GM23338 (cell line): ENCODE results near the gene TSFM.

Experiments used
- CREB1 ChIP-seq: fragments of 250-450 bp; sonication (Bioruptor Pico); IDR thresholded peaks from 2 replicates; pipeline ENCODE4 v1.5.0; 2020; ENCODE audit warnings: low read depth, mild to moderate bottlenecking, moderate library complexity
- CTCF ChIP-seq, 2 experiments: fragments of 200-600 bp in 1 of 2; sonication (generic) in 1 of 2; conservative IDR thresholded peaks; 2 replicates each; pipeline versions ENCODE4 v1.5.1 to v1.6.1; 2016 to 2017; ENCODE audit warnings: antibody characterized with exemption in 2 of 2, low read depth in 2 of 2, mild to moderate bottlenecking in 2 of 2, moderate library complexity in 1 of 2
- EZH2 ChIP-seq: fragments of 200-600 bp; sonication (generic); IDR thresholded peaks from one replicate; pipeline ENCODE4 v1.8.0; 2017; ENCODE audit warnings: antibody characterized with exemption, mild to moderate bottlenecking, low read depth; ENCODE audit not compliant: unreplicated experiment
- EZH2phosphoT487 ChIP-seq: fragments of 200-600 bp; sonication (generic); IDR thresholded peaks from one replicate; pipeline ENCODE4 v1.8.1; 2018; ENCODE audit warnings: antibody characterized with exemption; ENCODE audit not compliant: unreplicated experiment
- JUNB ChIP-seq: IDR thresholded peaks from one replicate; pipeline ENCODE4 v1.6.1; 2016; ENCODE audit warnings: antibody characterized with exemption; ENCODE audit not compliant: unreplicated experiment
- NANOG ChIP-seq: IDR thresholded peaks from 2 replicates; pipeline ENCODE4 v1.6.1; 2016; ENCODE audit warnings: antibody characterized with exemption, borderline replicate concordance
- POLR2AphosphoS5 ChIP-seq: IDR thresholded peaks from 2 replicates; pipeline ENCODE4 v1.6.1; 2016; ENCODE audit warnings: antibody characterized with exemption, low read depth
- REST ChIP-seq: IDR thresholded peaks from one replicate; pipeline ENCODE4 v1.6.1; 2018; ENCODE audit warnings: antibody characterized with exemption; ENCODE audit not compliant: unreplicated experiment
- STAT1 ChIP-seq: IDR thresholded peaks from one replicate; pipeline ENCODE4 v1.6.1; 2016; ENCODE audit warnings: antibody characterized with exemption; ENCODE audit not compliant: unreplicated experiment
- ZNF114 ChIP-seq: fragments of 250-450 bp; sonication (Bioruptor Pico); IDR thresholded peaks from 2 replicates; pipeline ENCODE4 v1.5.0; 2020; ENCODE audit warnings: mild to moderate bottlenecking, moderate library complexity

- TF ChIP-seq CTCF (conservative IDR thresholded peaks at IDR 0.05; ENCODE audit: low read depth in 2 of 2) = no peak
- TF ChIP-seq EZH2phosphoT487 = no peak
- TF ChIP-seq CREB1 (CRISPR knock-in tag) = no peak
- no peak for TF ChIP-seq POLR2AphosphoS5
- peak; percentile 84 for TF ChIP-seq EZH2
- no peak for TF ChIP-seq REST
- no peak for TF ChIP-seq NANOG
- no peak for TF ChIP-seq ZNF114
- TF ChIP-seq JUNB = no peak
- TF ChIP-seq STAT1 = no peak
Observed at GRCh38 chr12:57765698-57766463, 16.7 kb upstream of the TSFM start.
